Neural cell (in vitro differentiated cells): Measurements from ENCODE around the gene PODXL2. TPM values are rescaled to one million over a fixed set of nuclear protein-coding genes. Genes with fewer than 3 reads are reported as not detected.

Source experiments
- H2AFZ ChIP-seq: fragments of 200-600, 300-800 bp; sonication (generic), shearing (Covaris generic); 2 replicates; pipeline ENCODE4 v1.6.0; 2014; ENCODE audit warnings: low read depth, mild to moderate bottlenecking, antibody characterized with exemption, low read length, moderate library complexity
- H3F3A ChIP-seq: fragments of 200-600 bp; shearing (Covaris generic); 2 replicates; pipeline ENCODE4 v1.6.1; 2016; ENCODE audit warnings: mild to moderate bottlenecking, moderate library complexity, mixed read lengths, antibody characterized with exemption, low read length; ENCODE audit not compliant: insufficient read depth, poor library complexity, severe bottlenecking
- H3K27ac ChIP-seq: fragments of 200-600, 300-800 bp; sonication (generic), shearing (Covaris generic); 2 replicates; pipeline ENCODE4 v1.5.1; 2014; ENCODE audit warnings: mild to moderate bottlenecking, low read length, moderate library complexity
- H3K27me3 ChIP-seq: fragments of 300-800, 200-600 bp; sonication (generic), shearing (Covaris generic); 2 replicates; pipeline ENCODE4 v1.6.0; 2014; ENCODE audit warnings: mild to moderate bottlenecking, low read depth, low read length, moderate library complexity; ENCODE audit not compliant: insufficient read depth
- H3K36me3 ChIP-seq: fragments of 300-800, 200-600 bp; sonication (generic), shearing (Covaris generic); 2 replicates; pipeline ENCODE4 v1.5.1; 2014; ENCODE audit warnings: mild to moderate bottlenecking, antibody characterized with exemption, low read length, moderate library complexity; ENCODE audit not compliant: insufficient read depth
- H3K4me2 ChIP-seq: fragments of 300-800, 200-600 bp; sonication (generic), shearing (Covaris generic); 2 replicates; pipeline ENCODE4 v1.6.0; 2014; ENCODE audit warnings: mild to moderate bottlenecking, low read length
- H3K4me3 ChIP-seq: fragments of 300-800, 200-600 bp; sonication (generic), shearing (Covaris generic); 2 replicates; pipeline ENCODE4 v1.5.1; 2014; ENCODE audit warnings: mild to moderate bottlenecking, low read length, moderate library complexity
- H3K79me2 ChIP-seq: fragments of 200-600 bp; shearing (Covaris generic); replicated peaks from 2 replicates; pipeline ENCODE4 v1.6.0; 2014; ENCODE audit warnings: mild to moderate bottlenecking, low read length, moderate library complexity; ENCODE audit not compliant: insufficient read depth
- H3K9ac ChIP-seq: fragments of 300-800, 200-600 bp; sonication (generic), shearing (Covaris generic); 2 replicates; pipeline ENCODE4 v1.6.1; 2016; ENCODE audit warnings: mild to moderate bottlenecking, low read length, mixed read lengths
- H3K9me2 ChIP-seq: fragments of 200-600 bp; shearing (Covaris generic); 2 replicates; pipeline ENCODE4 v1.6.1; 2016; ENCODE audit warnings: mild to moderate bottlenecking, low read length, mixed read lengths; ENCODE audit not compliant: insufficient read depth
- H3K9me3 ChIP-seq: fragments of 200-600, 300-800 bp; sonication (generic), shearing (Covaris generic); 2 replicates; pipeline ENCODE4 v1.6.1; 2016; ENCODE audit warnings: mild to moderate bottlenecking, mixed run types, low read length, moderate library complexity, mixed read lengths
- H4K20me1 ChIP-seq: fragments of 200-600 bp; shearing (Covaris generic); 2 replicates; pipeline ENCODE4 v1.6.1; 2016; ENCODE audit warnings: mild to moderate bottlenecking, mixed run types; ENCODE audit not compliant: insufficient read depth
- CTCF ChIP-seq: fragments of 450-650 bp; IDR thresholded peaks from 2 replicates; pipeline ENCODE4 v1.5.1; 2014; ENCODE audit warnings: antibody characterized with exemption, mild to moderate bottlenecking, moderate library complexity; ENCODE audit not compliant: poor library complexity, severe bottlenecking
- EP300 ChIP-seq: fragments of 450-650 bp; conservative IDR thresholded peaks from 2 replicates; pipeline ENCODE4 v1.6.1; 2014; ENCODE audit warnings: antibody characterized with exemption, mild to moderate bottlenecking, moderate library complexity; ENCODE audit not compliant: poor library complexity, severe bottlenecking
- EZH2 ChIP-seq: fragments of 200-600, 300-800 bp; shearing (Covaris generic), sonication (generic); IDR thresholded peaks from 2 replicates; pipeline ENCODE4 v1.6.1; 2014; ENCODE audit warnings: antibody characterized with exemption, low read length, borderline replicate concordance, mild to moderate bottlenecking; ENCODE audit not compliant: insufficient read depth, poor library complexity, severe bottlenecking
- MXI1 ChIP-seq: fragments of 450-650 bp; conservative IDR thresholded peaks from 2 replicates; pipeline ENCODE4 v1.6.1; 2014; ENCODE audit warnings: antibody characterized with exemption, mild to moderate bottlenecking; ENCODE audit not compliant: poor library complexity, severe bottlenecking
- POLR2AphosphoS5 ChIP-seq: IDR thresholded peaks from 2 replicates; pipeline ENCODE4 v1.6.1; 2012
- RAD21 ChIP-seq: fragments of 450-650 bp; conservative IDR thresholded peaks from 2 replicates; pipeline ENCODE4 v1.6.1; 2014; ENCODE audit warnings: antibody characterized with exemption, mild to moderate bottlenecking, moderate library complexity
- REST ChIP-seq: IDR thresholded peaks from 2 replicates; pipeline ENCODE4 v1.6.1; 2012; ENCODE audit warnings: borderline replicate concordance
- SMC3 ChIP-seq: fragments of 450-650 bp; conservative IDR thresholded peaks from 2 replicates; pipeline ENCODE4 v1.6.1; 2014; ENCODE audit warnings: antibody characterized with exemption, mild to moderate bottlenecking, moderate library complexity; ENCODE audit not compliant: poor library complexity
- TAF1 ChIP-seq: IDR thresholded peaks from 2 replicates; pipeline ENCODE4 v1.6.1; 2012; ENCODE audit warnings: low read depth
- polyA plus RNA-seq: library from polyadenylated mRNA; depleted of rRNA; stranded (reverse); fragments of >200 nt; gene quantifications from 2 replicates; pipeline ENCODE4 v1.2.3, GENCODE V29; 2014

Gene PODXL2
- polyA plus RNA-seq, 1 donor from 2014 or later, result 266 TPM

- peaks cover 9% of the 10 kb centered on the region for H3K36me3 ChIP-seq
- H3K79me2 ChIP-seq, result no peaks in the 10 kb centered on the region
- no peaks in the 10 kb centered on the region for H4K20me1 ChIP-seq
- no peaks in the 10 kb centered on the region for H3K9me2 ChIP-seq
- H3K9ac ChIP-seq, result no peak overlapping the region
- H3K9me3 ChIP-seq, result no peaks in the 10 kb centered on the region
- H3K27ac ChIP-seq, result no peak overlapping the region
- TF ChIP-seq EP300 (no peak), TAF1 (no peak), RAD21 (no peak), MXI1 (no peak), REST (no peak), POLR2AphosphoS5 (no peak), EZH2 (no peak), SMC3 (no peak)
- H3K4me3 ChIP-seq, result no peak overlapping the region
- no peak overlapping the region for H3K4me2 ChIP-seq
- no peak overlapping the region for H2AFZ ChIP-seq
- no peaks in the 10 kb centered on the region for H3F3A ChIP-seq
- H3K27me3 ChIP-seq, result no peaks in the 10 kb centered on the region
These were observed 29.2 kb downstream of the PODXL2 start for GRCh38 chr3:127658234-127658633.

GRCh38 chr3:127660621-127661251 lies 31.8 kb downstream of the PODXL2 start:
- Histone ChIP-seq H3K79me2 (no peaks in the 10 kb centered on the region), H3K9ac (no peak overlapping the region), H3K9me3 (no peaks in the 10 kb centered on the region), H3K27me3 (no peaks in the 10 kb centered on the region), H3K4me2 (no peak overlapping the region), H4K20me1 (no peaks in the 10 kb centered on the region), H3K9me2 (no peaks in the 10 kb centered on the region), H3K4me3 (no peak overlapping the region), H3K36me3 (peaks cover 9% of the 10 kb centered on the region), H3F3A (no peaks in the 10 kb centered on the region), H2AFZ (no peak overlapping the region), H3K27ac (no peak overlapping the region)
- no peak for TF ChIP-seq POLR2AphosphoS5
- TF ChIP-seq RAD21, result no peak
- no peak for TF ChIP-seq TAF1
- TF ChIP-seq EP300, result no peak
- no peak for TF ChIP-seq REST
- TF ChIP-seq SMC3, result no peak
- TF ChIP-seq CTCF, result no peak
- no peak for TF ChIP-seq EZH2
- TF ChIP-seq MXI1, result no peak
